GM13977 (cell line): ENCODE measurements around the gene ARHGAP31.
"Not testable (repeated sequence)": the region's sequence is repeated elsewhere in the genome, so short reads cannot be mapped to it uniquely, and the experiment has no call there.

Experiments
- DNase-seq: peaks from one replicate; pipeline ENCODE4 v3.0.0; 2012; ENCODE audit warnings: low spot score
- in situ Hi-C: fragments of 300-500 bp; cut with MboI; formaldehyde crosslinking; loops from one replicate; pipeline ENCODE4 v1.12.0; 2022; ENCODE audit warnings: low sequenced_read_pairs, low pct_unique_long_range_greater_than_20kb, mixed read lengths, inconsistent platforms; ENCODE audit not compliant: unreplicated experiment
- TF ChIP-seq, protein P1 (sequence below): IDR thresholded peaks from 2 replicates; pipeline ENCODE4 v1.5.1; 2012; ENCODE audit warnings: mild to moderate bottlenecking, control low read depth; ENCODE audit not compliant: insufficient read depth; ENCODE audit errors: extremely low read depth, missing control alignments

Gene ARHGAP31

DNA sequence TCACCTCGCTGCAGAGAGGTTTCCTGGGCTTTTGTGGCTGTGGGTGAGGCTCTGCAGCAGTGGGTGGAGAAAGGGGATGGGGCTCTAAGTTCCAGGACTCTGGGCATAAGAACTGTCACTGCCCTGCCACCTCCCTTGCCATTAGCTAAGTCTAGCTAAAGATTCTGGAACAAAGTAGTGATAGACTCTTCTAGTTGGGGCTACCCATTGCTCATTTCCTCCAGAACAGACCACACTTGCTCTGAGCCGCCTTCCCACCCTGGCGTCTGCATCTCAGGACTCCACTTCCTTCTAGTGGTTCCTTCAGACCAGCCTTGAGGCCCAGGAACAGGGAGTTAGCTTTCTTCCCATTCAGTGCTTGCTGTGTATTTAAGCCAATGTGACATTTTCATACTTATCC lies 7.5 kb downstream of the ARHGAP31 start:
- in situ Hi-C loops = no loop called here
- DNase-seq = no peak
- TF ChIP-seq, protein P1, sequence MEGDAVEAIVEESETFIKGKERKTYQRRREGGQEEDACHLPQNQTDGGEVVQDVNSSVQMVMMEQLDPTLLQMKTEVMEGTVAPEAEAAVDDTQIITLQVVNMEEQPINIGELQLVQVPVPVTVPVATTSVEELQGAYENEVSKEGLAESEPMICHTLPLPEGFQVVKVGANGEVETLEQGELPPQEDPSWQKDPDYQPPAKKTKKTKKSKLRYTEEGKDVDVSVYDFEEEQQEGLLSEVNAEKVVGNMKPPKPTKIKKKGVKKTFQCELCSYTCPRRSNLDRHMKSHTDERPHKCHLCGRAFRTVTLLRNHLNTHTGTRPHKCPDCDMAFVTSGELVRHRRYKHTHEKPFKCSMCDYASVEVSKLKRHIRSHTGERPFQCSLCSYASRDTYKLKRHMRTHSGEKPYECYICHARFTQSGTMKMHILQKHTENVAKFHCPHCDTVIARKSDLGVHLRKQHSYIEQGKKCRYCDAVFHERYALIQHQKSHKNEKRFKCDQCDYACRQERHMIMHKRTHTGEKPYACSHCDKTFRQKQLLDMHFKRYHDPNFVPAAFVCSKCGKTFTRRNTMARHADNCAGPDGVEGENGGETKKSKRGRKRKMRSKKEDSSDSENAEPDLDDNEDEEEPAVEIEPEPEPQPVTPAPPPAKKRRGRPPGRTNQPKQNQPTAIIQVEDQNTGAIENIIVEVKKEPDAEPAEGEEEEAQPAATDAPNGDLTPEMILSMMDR = no peak

DNA sequence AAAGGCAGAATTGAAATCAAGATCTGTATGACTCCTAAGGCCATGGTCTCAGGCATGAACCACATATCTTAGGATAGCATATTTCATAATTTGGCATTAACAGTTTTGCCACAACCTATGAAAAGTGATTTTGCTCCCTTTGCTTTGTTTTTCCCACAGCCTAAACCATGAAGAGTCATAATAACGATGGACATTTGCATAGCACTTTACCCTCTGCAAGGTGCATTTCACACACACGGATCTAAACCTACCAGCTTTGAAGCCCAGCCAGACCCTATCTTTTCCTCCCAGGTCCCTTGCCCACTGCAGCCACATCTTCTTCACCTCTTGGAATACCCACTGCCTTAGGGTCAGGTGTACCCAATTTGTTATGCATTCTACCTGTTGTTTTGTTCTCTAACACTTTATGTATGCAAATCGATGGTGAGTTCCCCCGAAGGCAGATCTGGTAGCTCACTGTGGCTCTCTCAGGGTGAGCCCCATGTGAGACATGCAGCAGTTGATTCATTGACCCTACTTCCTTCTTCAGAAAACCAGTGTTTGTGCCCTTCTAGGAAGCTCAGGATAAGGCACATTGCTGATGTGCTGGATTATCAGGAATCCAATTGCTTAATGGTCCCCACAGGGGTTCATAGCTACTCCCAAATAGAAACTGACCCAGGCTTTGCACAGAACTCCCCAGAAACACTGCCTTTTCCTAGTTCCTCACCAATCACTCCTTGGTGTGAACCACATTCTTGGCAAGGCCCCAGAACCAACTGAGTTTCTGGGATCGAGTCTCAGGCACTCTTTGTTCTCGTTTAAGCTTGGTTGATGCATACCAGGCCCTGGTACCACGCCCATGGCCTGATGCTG lies 8.7 kb downstream of the ARHGAP31 start:
- DNase-seq = no peak
- TF ChIP-seq, protein P1 = no peak
- in situ Hi-C loops = no loop called here

DNA sequence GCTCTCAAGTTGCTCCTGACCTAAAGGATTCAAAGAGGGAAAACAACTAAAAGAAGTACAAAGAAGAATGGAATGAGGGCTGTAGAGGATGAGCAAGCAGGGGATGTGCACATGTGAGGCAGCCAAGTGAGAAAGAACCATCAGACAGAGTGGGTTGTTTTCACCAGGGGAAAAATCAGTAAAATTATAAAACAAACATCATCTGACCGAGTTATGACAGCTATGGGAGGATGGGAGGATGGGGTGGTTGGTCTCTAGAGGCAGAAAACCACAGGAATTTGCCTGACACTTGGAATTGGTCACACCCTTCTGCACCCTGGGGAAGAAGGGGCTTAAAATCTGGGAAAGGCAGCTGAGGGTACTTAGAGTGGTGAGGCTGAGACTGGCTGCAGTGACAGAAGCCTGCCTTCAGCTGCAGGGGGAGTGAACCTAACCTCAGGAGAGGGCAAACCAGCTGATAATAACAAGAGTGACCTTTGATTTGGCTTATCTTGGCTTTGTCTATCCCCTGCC lies 10.1 kb downstream of the ARHGAP31 start:
- TF ChIP-seq, protein P1 = no peak
- no peak for DNase-seq
- in situ Hi-C loops = no loop called here

DNA sequence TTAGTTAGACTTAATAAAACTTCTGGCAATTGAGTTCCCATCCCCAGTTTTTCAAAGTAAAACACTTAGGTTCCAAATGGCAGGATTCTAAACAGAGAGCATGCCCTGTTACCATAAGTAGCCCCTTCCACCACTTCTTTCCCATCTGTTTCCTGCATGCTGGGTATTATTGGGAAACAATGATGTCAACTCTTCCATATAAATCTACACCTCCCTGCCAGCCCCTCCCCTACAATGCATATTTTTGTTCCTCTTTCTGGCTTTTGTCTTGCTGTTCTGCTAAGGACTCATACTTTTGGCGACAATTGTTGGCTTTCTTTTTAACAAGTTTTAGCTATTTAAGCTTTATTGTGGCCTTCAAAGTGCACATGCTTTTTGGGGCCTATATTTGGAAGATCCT lies 11.1 kb downstream of the ARHGAP31 start:
- no peak for DNase-seq
- TF ChIP-seq, protein P1 = no peak
- in situ Hi-C loops = no loop called here

DNA sequence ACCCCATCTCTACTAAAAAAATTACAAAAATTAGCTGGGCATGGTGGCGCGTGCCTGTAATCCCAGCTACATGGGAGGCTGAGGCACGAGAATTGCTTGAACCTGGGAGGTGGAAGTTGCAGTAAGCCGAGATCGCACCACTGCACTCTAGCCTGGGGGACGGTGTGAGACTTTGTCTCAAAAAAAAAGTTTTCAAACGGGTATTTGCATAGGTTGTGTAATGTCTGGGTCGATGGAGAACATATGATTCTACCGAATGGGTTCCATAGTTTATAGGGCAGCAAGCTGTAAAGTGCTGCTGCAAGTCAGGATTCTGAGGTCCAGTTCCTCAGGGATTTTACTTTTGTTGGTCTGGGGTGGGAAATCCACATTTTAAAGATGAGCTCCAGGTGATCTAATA lies 12.2 kb downstream of the ARHGAP31 start:
- DNase-seq, in situ Hi-C loops: not testable (repeated sequence)

DNA sequence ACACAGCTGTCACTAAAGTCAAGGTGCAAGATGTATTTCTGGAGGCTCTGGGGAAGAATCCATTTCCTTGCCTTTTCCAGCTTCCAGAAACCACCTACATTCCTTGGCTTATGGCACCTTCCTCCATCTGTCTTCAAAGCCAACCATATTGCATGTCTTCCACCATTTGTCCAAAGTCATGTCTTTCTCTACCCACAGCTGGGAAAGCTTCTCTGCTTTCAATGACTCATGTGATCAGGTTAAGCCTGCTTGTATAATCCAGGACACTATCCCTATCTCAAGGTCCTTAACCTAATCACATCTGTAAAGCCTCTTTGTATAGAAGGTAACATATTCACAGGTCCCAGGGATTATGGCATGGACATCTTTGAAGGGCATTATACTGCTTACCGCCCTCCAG lies 14.2 kb downstream of the ARHGAP31 start:
- DNase-seq = no peak
- in situ Hi-C loops = no loop called here
- TF ChIP-seq, protein P1 = no peak

DNA sequence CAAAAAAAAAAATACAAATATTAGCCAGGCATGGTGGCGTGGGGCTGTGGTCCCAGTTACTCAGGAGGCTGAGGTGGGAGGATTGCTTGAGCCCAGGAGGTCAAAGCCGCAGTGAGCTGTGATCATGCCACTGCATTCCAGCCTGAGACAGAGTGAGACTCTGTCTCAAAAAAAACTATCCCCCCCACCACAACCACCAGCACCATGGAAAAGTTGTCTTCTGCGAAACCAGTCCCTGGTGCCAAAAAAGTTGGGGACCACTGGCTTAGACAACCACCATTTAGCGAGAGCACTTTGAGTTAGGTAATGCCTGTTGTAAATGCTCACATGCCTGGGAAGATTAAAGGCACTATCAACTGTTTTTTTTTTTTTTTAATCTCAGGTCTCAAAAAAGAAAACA lies 15.4 kb downstream of the ARHGAP31 start:
- in situ Hi-C loops = no loop called here
- DNase-seq = no peak
- TF ChIP-seq, protein P1 = no peak
